ENCODE data around the gene INF2.

The INF2 gene

DNA sequence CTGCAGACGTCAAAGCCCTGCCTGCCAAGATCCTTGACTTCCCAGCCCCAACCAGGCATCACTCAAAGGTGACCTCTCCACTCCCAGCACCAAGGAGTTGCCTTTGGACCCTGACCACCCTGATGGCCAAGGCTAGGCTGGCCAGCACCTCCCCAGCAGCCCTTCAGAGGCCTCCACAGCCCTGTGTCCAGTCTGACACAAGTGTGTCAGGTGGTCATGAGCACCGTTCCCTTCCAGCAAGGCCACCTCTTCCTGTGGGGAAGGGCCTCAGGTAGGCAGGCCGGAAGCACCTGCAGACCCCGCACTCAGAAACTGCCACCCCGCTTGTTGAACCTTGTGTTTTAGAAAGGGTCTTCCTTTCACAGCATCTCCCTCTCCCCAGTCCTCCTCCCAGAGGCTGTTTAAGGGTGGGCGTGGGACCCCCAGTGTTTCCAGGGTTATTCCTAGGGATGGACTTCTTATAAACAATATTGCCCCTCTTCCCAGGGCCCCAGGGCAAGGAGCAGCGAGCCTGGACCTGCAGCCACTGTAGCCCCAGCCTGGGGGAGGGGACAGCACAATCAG, 13.2 kb upstream of the INF2 start:
- DNase-seq (ENCODE audit: low read depth in 1 of 2, low spot score in 1 of 2): no peak

DNA sequence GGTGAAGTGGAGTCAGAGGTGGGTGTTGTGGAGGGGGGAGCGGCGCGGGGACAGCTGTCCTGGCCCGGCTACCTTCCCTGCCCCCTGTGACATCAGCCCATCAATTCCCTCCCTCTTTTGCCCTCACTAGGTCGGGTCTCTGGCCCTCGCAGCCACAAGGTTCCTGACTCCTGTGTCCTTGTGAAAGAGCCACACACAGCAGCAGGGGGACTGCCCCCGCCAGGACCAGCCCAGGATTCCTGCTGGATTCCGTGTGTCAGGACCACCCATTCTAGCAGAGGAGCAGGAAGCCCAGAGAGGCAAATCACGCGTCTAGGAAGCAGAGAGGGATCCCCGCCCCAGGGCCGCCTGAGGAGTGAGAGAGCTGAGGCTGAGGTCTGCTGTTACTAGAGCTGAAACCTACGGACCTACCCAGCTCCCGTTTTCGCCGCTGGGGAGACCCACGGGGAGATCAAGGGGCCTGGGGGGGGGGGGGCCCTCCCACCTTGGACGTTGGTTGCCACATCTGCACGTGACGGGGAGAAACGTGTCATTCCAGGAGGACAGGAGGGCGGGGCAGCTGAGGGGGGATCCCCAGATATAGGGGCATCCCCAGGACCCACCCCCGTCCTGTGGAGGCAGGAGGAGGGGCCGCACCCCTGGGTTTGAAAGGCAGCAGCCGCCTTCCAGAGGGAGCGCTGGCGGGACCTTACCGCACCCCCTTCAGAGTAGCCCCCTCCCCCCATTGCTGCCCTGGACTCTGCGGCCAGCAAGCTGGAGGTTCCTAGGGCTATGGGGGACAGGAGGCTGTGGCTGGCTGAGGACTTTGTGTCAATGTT, 12.5 kb upstream of the INF2 start:
- DNase-seq (ENCODE audit: low read depth in 1 of 2, low spot score in 1 of 2): peak in 1 of 2 donors; percentile 53

DNA sequence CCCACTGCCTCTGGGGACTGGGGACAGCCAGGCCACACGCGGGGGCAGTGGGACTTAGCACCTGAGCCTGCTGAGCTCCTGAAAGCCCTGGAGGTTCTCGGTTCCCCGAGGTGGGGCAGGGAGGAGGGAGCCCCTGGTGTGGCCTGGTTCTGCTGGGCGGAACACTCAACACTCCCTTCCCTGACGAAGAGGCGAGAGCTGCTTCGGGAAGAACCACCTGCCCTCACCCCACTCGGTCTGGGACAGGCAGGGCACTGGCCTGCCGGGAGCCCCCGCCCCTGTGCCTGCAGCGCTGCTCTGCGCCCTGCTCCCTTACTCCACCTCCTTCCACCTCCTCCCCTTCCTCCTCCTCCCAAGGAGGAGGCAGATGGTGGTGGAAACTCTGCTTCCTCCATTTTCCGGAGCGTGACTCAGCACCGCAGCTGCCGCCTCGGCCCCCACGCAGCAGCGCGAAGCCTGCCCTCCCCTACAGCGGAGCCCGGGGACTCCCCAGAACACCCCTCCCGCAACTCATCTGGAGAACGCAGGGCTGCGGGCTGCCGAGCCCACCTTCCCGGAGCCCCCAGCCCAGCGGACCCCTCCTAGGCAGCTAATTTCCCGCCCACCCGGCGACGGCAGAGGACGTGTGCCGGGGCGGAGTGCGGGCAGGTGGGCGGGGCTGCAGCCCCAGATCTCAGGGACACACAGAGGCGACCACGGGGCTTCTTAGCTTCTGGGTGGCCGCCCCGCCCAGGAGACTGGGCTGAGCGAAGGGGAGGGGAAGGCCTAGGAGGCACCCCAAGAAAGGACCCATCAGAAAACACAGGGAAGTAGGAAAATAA, 11.7 kb upstream of the INF2 start:
- peak; percentile 65 to 71 for DNase-seq (ENCODE audit: low read depth in 1 of 2, low spot score in 1 of 2)

DNA sequence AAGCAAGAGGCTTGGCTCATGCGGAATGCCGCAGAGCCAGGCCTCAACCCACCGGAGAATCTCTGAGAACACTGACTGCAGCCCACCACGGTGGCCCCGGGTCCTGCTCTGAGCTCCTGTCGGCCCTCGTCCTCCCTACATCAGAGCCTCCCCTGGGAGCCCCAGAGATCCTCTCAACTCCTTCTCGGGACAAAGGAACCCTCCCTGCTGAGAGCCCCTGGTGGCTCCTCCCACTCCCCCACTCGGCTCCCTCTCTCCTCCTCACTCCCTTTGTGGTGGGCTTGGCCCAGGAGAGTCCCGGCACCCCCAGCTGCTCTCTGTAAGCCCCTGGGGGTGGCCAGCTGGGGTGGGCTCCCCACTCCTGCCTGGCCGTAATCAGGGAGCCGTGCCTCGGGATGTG, 11.1 kb upstream of the INF2 start:
- DNase-seq (ENCODE audit: low read depth in 1 of 2, low spot score in 1 of 2): no peak

DNA sequence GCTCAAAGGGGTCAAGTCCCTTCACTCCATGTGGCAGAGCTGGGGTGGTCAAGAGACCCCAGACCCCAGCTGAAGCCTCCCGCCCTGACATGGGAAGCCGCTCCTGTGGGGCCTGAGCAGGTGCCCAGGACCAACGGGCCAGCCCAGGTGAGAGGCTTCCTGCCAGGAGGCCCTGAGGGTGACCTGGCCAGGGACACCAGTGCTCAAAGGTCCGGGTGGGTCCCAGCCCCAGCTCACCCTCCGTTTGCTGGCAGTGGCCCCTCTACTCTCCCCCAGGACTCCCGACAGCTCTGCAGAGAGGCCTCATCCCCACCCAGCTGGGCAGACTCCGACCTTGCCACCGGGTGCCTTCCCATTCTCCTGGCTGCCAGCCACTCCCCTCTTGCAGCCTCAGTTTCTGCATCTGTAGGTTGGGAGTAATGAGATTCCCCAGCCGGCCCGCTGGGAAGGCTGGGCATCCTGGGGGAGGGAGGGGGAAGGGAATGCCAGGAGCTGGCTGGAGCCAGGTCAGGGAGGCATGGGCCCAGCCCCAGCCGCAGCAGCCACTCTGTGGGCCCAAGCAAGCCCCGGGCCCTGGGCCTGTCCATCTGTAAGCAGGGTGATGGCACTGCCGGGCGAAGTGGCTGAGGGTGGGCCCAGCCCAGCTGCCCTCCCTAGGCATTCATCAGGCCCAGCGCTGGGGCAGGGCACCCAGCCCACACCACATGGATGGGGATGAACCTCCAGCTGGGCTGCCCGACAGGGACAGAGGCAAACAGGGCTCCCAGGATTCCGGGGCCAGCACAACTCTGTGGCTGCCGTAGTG, 10.3 kb upstream of the INF2 start:
- no peak for DNase-seq (ENCODE audit: low read depth in 1 of 2, low spot score in 1 of 2)

DNA sequence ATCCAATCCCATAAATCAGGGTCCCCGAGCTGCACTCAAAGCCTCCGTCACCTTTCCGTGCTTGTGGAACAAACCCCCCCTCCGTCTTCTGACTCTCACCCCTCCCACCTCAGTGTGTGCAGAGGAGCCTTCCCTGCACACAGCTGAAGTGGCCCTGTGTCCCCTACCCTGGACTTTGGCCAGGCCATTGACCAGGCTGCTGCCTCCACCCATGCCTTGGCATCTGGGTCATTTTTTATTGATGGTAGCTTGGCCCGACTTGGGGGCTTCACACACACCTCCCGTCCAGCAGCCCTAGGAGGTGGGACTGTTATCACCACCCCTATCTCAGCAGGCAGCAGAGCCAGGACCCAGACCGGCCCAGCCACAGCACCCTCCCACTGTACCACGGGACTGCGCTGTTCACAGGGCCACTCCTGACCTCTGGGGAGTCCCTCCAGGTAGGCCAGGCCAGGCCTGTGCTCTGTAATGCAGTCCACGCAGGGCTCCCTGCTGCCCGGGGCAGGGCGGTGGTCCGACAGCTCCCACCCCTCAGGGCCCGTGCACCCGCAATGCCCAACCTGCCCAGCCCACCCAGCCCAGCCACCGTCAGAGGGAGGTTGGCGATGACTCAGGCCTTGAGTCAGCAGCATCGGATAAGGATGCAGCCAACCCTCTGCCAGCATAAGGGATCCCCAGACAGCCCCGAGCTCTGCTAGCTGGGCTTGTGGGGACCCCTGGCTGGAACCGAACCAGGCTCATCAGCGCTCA, 9.2 kb upstream of the INF2 start:
- no peak for DNase-seq (ENCODE audit: low read depth in 1 of 2, low spot score in 1 of 2)

DNA sequence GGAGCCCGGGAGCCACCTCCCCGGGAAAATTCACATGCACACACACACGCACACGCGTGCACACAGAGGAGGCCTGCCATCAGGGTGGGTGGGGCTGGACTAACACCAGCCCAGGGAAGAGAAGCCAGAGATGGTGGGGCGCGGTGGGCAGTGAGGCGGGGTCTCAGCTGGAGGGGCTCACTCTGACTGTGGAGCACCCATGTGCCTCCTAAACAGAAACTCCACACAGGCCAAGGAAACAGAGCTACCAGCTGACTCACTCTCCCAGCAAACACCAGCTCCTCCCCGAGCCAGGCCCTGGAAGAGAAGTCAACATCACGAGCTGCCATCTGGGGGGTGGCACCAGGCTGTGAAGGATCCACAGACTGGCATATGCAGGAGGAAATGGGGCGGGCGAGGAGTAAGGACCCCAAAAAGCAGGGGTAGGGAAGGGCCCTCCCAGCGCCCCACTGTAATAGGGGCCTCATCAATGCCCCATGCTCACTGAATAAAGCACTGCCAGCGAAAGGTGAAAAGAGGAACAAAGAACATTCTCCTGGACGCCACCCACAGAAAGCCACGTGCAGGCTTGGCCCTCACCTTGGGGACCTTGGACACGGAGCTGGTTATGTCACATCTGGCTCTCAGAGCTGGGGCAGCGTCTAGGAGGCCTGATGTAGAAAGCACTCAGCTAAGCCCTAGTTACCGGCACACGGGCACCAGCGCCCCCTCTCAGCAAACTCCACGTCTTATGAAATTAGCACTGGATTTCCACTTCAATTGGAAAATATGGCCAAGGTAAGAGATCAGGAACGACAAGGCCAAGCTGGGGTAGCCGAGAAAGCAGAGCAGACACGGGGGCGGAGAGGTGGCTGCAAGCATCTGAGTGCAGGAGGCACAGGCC, 8.4 kb upstream of the INF2 start:
- no peak for DNase-seq (ENCODE audit: low read depth in 1 of 2, low spot score in 1 of 2)

DNA sequence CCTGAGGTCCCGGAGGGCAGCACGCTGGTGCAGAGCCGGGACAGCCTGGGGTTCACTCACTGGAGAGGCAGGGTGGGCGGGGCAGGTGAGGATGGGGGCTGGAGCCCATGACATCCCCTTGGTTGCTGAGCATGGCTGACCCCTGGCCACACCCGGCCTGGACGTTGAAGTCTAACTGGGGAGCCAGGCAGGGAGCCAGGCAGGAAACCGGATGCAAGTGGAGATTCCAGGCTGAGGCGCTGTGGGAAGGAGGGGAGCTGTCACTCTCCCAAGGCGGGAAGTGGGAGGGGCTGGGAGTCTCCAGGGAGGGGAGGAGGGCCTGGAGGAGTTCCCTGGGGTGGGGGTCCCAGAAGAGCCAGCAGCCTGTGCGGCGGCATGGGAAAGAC, 7.7 kb upstream of the INF2 start:
- DNase-seq (ENCODE audit: low read depth in 1 of 2, low spot score in 1 of 2): no peak

DNA sequence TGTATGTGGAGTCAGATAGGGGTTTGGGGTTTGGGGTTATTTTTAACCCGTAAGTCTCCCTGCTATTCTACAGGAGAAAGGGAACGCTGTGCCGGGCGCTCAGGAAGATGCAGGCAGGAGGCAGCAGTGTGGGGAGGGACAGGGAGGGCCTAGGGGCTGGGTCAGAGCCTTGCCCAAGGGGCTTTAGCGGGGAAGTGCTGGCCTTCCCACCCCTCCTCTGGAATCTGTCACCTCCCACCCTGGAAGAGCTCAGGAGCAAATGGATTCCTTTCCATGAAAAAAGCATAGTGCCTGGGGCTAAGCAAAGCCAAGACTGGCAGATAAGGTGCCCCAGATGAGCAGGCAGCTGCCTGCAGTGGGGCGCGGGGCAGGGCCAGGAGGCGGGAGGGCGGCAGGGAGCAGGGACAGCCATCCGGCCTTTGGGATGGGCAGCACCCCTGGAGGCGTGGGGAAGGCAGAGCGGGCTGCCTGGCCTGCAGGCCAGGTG, 7.3 kb upstream of the INF2 start:
- DNase-seq (ENCODE audit: low read depth in 1 of 2, low spot score in 1 of 2): no peak

DNA sequence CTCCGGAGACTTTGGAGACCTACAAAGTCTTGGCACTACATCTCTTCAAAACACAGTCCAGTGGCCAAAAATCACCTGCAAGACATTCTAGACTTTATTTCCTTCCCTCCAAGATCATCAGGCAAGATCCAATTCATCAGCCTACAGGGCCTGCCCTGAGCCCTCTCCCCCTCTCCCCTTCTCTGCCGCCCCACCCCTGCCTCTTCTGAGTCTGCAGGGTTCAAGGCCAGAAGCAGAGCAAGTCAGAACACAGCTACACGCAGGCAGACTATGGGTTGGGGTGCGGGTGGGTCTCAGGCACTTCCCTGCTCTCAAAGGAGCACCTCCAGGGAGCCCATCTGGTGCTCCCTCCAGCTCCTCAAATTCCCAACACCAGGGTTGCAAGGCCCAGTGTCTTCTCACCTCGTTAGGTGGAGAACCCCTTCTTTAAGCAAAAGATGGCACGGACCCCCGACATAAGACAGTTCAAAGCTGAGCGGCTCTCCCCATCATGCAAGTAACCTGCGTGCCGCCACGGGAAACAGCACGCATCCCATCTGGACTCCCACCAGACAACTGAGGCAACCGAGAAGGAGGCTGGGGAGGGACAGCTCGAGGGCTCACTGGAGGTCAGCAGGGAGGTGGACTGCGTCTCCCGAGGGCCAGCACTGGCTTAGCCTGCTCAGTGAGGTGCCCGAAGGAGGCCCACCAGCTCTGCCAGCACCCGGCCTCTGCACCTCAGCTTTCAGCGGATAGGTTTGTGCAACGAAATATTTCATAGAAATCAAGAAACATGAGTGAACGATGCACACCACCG, 5.6 kb upstream of the INF2 start:
- no peak for DNase-seq (ENCODE audit: low read depth in 1 of 2, low spot score in 1 of 2)

DNA sequence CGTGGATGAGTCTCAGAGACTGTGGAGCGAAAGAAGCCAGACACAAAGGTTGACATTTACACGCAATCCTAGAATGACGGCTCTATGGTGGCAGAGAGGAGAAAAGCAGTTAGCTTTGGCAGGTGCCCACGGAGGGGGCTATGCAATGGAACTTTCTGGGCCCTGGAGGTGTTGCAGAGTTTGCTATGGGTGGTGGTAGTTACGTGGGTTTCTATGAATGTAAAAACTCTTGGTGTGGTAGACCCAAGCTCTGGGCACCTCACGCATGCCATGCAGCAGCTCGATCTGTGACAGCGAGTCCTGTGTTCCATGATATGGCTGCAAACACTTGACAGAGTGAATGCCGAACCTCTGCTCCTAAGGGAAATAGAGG, 5.0 kb upstream of the INF2 start:
- DNase-seq (ENCODE audit: low read depth in 1 of 2, low spot score in 1 of 2): no peak

DNA sequence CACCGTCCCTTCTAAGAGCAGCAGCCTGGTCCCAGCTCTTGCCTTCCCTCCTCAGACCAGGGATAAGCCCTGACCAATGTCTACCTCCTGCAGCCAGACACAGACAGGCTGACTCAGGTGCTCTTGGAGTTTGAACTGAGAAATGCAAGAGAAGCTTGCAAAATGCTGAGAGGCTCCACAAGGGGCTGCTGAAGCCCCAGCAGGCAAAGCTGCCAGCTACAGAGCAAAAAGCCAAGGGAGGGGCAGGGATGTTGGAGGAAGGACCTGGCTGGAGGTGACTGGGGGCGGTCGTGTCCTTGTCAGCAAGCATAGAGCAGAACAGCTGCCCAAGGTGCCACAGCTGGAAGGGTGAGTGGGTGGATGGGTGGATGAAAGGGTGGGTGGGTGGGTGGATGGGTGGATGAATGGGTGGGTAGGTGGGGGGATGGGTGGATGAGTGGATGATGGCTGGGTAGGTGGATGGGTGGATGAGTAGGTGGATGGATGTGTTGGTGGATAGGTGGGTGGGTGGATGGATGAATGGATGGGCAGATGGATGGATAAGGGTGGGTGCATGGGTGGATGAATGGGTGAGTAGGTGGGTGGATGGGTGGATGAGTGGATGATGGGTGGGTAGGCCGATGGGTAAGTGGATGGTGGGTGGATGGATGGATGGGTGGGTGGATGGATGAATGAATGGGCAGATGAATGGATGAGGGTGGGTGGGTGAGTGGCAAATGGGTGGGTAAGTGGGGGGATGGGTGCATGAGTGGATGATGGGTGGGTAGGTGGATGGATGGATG, 4.0 kb upstream of the INF2 start:
- DNase-seq (ENCODE audit: low read depth in 1 of 2, low spot score in 1 of 2): no peak

DNA sequence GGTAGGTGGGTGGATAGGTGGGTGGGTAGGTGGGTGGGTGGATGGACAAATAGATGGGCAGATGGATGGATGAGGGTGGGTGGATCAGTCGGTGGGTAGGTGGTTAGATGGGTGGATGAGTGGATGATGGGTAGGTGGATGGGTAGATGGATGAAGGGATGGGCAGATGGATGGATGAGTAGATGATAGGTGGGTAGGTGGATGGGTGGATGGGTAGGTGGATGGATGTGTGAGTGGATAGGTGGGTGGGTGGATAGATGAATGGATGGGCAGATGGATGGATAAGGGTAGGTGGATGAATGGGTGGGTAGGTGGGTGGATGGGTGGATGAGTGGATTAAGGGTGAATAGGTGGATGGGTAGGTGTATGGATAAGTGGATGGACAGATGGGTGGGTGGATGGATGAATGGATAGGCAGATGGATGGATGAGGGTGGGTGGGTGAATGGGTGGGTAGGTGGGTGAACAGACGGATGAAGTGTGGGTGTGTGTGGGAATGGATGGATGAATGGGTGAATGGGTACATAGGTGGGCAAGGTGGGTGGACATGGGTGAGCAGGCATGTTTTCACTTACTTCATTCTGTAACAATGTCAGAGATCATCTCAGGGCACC, 3.3 kb upstream of the INF2 start:
- DNase-seq (ENCODE audit: low read depth in 1 of 2, low spot score in 1 of 2): no peak

DNA sequence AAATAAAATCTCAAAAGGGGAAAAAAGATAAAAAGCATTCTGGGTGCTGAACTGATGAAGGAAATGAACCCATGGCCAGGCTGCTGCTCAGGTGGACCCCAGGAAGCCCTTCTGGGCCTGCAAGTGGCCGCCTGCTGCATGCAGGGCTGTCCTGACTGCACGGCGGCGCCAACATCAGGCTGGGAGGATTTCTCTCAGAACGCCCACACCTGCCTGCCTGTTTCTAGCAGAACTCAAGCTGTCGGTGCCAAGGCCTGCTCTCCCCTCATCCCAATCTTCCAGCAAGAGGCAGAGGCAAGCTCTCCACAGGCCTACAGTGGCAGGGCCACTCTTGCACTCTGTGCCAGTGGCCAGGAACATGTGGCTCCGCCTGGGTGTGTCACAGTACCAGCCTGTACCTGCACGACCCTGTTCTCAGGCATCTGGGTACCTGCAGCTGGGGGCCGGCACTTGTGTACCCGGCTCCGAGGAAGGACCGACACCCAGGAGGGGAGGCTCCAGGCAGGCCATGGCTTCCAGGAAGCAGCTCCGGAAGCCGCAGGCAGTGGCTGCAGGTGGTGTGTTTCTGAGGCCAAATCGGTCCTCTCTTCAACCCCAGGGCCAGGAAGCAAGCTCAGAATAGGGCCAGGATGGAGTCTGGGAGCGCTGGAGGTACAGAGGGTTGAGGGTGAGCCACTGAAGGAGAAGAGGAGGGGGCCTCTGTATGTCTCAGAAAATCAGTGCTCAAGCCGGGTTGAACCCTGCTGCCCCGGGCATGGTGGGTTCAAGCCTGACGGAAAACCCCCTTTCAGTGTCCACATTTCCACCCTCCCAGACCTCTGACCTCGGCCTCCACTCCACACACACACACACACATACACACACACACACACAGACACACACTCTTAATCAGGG, 2.5 kb upstream of the INF2 start:
- no peak for DNase-seq (ENCODE audit: low read depth in 1 of 2, low spot score in 1 of 2)

DNA sequence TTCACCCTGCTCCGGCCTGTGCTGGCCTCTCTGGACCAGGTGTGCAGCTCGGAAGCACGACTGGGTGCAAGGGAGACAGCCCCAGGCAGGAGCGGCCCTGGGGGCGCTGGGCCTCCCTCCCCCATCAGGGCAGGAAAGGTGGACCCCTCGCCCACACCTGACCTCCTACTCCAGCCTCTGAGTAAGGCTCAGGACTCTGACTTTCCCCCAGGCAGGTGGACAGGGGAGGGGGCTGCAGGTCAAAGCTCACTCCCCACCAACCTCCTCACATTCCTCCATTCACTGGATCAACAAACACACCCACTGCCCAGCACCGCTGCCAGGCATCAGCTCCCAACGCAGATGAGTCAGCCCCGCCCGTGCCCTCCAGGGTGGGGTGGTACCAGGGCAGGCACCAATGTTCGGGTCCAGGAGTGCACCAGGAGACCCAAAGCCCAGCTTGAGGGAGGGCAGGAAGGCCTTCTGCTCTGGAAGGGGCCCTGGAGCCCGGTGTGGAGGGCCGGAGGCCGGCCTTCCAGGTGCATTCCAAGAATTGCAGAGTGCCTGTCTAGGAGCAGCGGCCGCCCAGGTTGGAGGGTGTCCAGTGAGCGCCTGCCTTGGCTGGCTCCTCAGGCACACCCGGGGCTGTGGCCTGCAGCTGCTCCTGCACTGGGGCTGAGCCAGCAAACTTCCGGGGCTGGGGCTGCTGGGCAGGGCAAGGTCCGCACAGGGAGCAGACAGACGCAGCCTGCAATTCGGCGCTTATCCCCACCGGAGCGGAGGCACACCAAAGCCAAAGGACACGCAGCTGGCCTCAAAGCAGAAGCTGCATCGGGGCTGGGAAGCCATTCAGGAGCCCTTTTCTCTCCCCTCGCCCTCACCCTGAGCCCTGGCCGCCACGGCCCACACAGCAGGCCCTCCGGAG, 1.6 kb upstream of the INF2 start:
- DNase-seq (ENCODE audit: low read depth in 1 of 2, low spot score in 1 of 2): no peak
